Measurements from ENCODE around the gene ALDH1L1.

Gene ALDH1L1

GRCh38 chr3:126197854-126198584 lies 17.6 kb upstream of the ALDH1L1 start:
- H3K4me3 ChIP-seq (ENCODE audit: low read length in 2 of 2): no peak overlapping the region
- H3K4me1 ChIP-seq (ENCODE audit: control insufficient read depth in 2 of 2, insufficient read depth in 2 of 2, low read length in 2 of 2): no peaks in the 10 kb centered on the region
- H3K9me3 ChIP-seq (ENCODE audit: control insufficient read depth in 2 of 2, low read length in 2 of 2): no peaks in the 10 kb centered on the region
- no peak overlapping the region for H3K9ac ChIP-seq (ENCODE audit: low read depth in 1 of 2, low read length in 2 of 2)
- no peak overlapping the region for H3K27ac ChIP-seq (ENCODE audit: low read depth in 2 of 2, low read length in 2 of 2)
- peaks cover 0 to 2% of the 10 kb centered on the region in 2 donors for H3K27me3 ChIP-seq (ENCODE audit: control insufficient read depth in 2 of 2, insufficient read depth in 2 of 2, low read length in 2 of 2)
- H3K36me3 ChIP-seq (ENCODE audit: control insufficient read depth in 2 of 2, insufficient read depth in 2 of 2, low read length in 2 of 2): no peaks in the 10 kb centered on the region

GRCh38 chr3:126197343-126197742 lies 17.0 kb upstream of the ALDH1L1 start:
- Histone ChIP-seq H3K27ac (ENCODE audit: low read depth in 2 of 2, low read length in 2 of 2) (no peak overlapping the region), H3K27me3 (ENCODE audit: control insufficient read depth in 2 of 2, insufficient read depth in 2 of 2, low read length in 2 of 2) (peaks cover 0 to 2% of the 10 kb centered on the region in 2 donors), H3K36me3 (ENCODE audit: control insufficient read depth in 2 of 2, insufficient read depth in 2 of 2, low read length in 2 of 2) (no peaks in the 10 kb centered on the region), H3K9ac (ENCODE audit: low read depth in 1 of 2, low read length in 2 of 2) (no peak overlapping the region), H3K4me3 (ENCODE audit: low read length in 2 of 2) (no peak overlapping the region), H3K4me1 (ENCODE audit: control insufficient read depth in 2 of 2, insufficient read depth in 2 of 2, low read length in 2 of 2) (no peaks in the 10 kb centered on the region), H3K9me3 (ENCODE audit: control insufficient read depth in 2 of 2, low read length in 2 of 2) (no peaks in the 10 kb centered on the region)

- Histone ChIP-seq H3K27me3 (ENCODE audit: control insufficient read depth in 2 of 2, insufficient read depth in 2 of 2, low read length in 2 of 2) (no peaks in the 10 kb centered on the region), H3K4me3 (ENCODE audit: low read length in 2 of 2) (no peak overlapping the region), H3K36me3 (ENCODE audit: control insufficient read depth in 2 of 2, insufficient read depth in 2 of 2, low read length in 2 of 2) (no peaks in the 10 kb centered on the region), H3K9ac (ENCODE audit: low read depth in 1 of 2, low read length in 2 of 2) (no peak overlapping the region), H3K27ac (ENCODE audit: low read depth in 2 of 2, low read length in 2 of 2) (no peak overlapping the region), H3K9me3 (ENCODE audit: control insufficient read depth in 2 of 2, low read length in 2 of 2) (no peaks in the 10 kb centered on the region), H3K4me1 (ENCODE audit: control insufficient read depth in 2 of 2, insufficient read depth in 2 of 2, low read length in 2 of 2) (no peaks in the 10 kb centered on the region)
These were observed 14.4 kb upstream of the ALDH1L1 start for GRCh38 chr3:126194713-126195305.

GRCh38 chr3:126191246-126191645 lies 10.9 kb upstream of the ALDH1L1 start:
- H3K4me3 ChIP-seq (ENCODE audit: low read length in 2 of 2): no peak overlapping the region
- no peaks in the 10 kb centered on the region for H3K9me3 ChIP-seq (ENCODE audit: control insufficient read depth in 2 of 2, low read length in 2 of 2)
- no peaks in the 10 kb centered on the region for H3K4me1 ChIP-seq (ENCODE audit: control insufficient read depth in 2 of 2, insufficient read depth in 2 of 2, low read length in 2 of 2)
- H3K27me3 ChIP-seq (ENCODE audit: control insufficient read depth in 2 of 2, insufficient read depth in 2 of 2, low read length in 2 of 2): no peaks in the 10 kb centered on the region
- no peaks in the 10 kb centered on the region for H3K36me3 ChIP-seq (ENCODE audit: control insufficient read depth in 2 of 2, insufficient read depth in 2 of 2, low read length in 2 of 2)
- H3K27ac ChIP-seq (ENCODE audit: low read depth in 2 of 2, low read length in 2 of 2): no peak overlapping the region
- no peak overlapping the region for H3K9ac ChIP-seq (ENCODE audit: low read depth in 1 of 2, low read length in 2 of 2)

- no peak overlapping the region for H3K27ac ChIP-seq (ENCODE audit: low read depth in 2 of 2, low read length in 2 of 2)
- H3K9ac ChIP-seq (ENCODE audit: low read depth in 1 of 2, low read length in 2 of 2): no peak overlapping the region
- H3K4me3 ChIP-seq (ENCODE audit: low read length in 2 of 2): no peak overlapping the region
- H3K9me3 ChIP-seq (ENCODE audit: control insufficient read depth in 2 of 2, low read length in 2 of 2): no peaks in the 10 kb centered on the region
- H3K27me3 ChIP-seq (ENCODE audit: control insufficient read depth in 2 of 2, insufficient read depth in 2 of 2, low read length in 2 of 2): no peaks in the 10 kb centered on the region
- H3K4me1 ChIP-seq (ENCODE audit: control insufficient read depth in 2 of 2, insufficient read depth in 2 of 2, low read length in 2 of 2): no peaks in the 10 kb centered on the region
- no peaks in the 10 kb centered on the region for H3K36me3 ChIP-seq (ENCODE audit: control insufficient read depth in 2 of 2, insufficient read depth in 2 of 2, low read length in 2 of 2)
These were observed 7.5 kb upstream of the ALDH1L1 start for GRCh38 chr3:126187920-126188319.

GRCh38 chr3:126186749-126187148 lies 6.4 kb upstream of the ALDH1L1 start:
- Histone ChIP-seq H3K27ac (ENCODE audit: low read depth in 2 of 2, low read length in 2 of 2) (no peak overlapping the region), H3K27me3 (ENCODE audit: control insufficient read depth in 2 of 2, insufficient read depth in 2 of 2, low read length in 2 of 2) (no peaks in the 10 kb centered on the region), H3K9ac (ENCODE audit: low read depth in 1 of 2, low read length in 2 of 2) (no peak overlapping the region), H3K36me3 (ENCODE audit: control insufficient read depth in 2 of 2, insufficient read depth in 2 of 2, low read length in 2 of 2) (no peaks in the 10 kb centered on the region), H3K4me3 (ENCODE audit: low read length in 2 of 2) (no peak overlapping the region), H3K9me3 (ENCODE audit: control insufficient read depth in 2 of 2, low read length in 2 of 2) (no peaks in the 10 kb centered on the region), H3K4me1 (ENCODE audit: control insufficient read depth in 2 of 2, insufficient read depth in 2 of 2, low read length in 2 of 2) (no peaks in the 10 kb centered on the region)

GRCh38 chr3:126186271-126186670 lies 5.9 kb upstream of the ALDH1L1 start:
- H3K9ac ChIP-seq (ENCODE audit: low read depth in 1 of 2, low read length in 2 of 2): no peak overlapping the region
- H3K4me1 ChIP-seq (ENCODE audit: control insufficient read depth in 2 of 2, insufficient read depth in 2 of 2, low read length in 2 of 2): no peaks in the 10 kb centered on the region
- H3K27ac ChIP-seq (ENCODE audit: low read depth in 2 of 2, low read length in 2 of 2): no peak overlapping the region
- H3K4me3 ChIP-seq (ENCODE audit: low read length in 2 of 2): no peak overlapping the region
- H3K9me3 ChIP-seq (ENCODE audit: control insufficient read depth in 2 of 2, low read length in 2 of 2): peaks cover 0 to 2% of the 10 kb centered on the region in 2 donors
- H3K36me3 ChIP-seq (ENCODE audit: control insufficient read depth in 2 of 2, insufficient read depth in 2 of 2, low read length in 2 of 2): no peaks in the 10 kb centered on the region
- no peaks in the 10 kb centered on the region for H3K27me3 ChIP-seq (ENCODE audit: control insufficient read depth in 2 of 2, insufficient read depth in 2 of 2, low read length in 2 of 2)

- H3K4me3 ChIP-seq (ENCODE audit: low read length in 2 of 2): no peak overlapping the region
These were observed 4.1 kb upstream of the ALDH1L1 start for GRCh38 chr3:126184465-126185000.

GRCh38 chr3:126181398-126181725 lies 976 bp upstream of the ALDH1L1 start:
- no peaks in the 10 kb centered on the region for H3K36me3 ChIP-seq (ENCODE audit: control insufficient read depth in 2 of 2, insufficient read depth in 2 of 2, low read length in 2 of 2)
- peak overlapping the region; percentile 22 to 67 for H3K4me3 ChIP-seq (ENCODE audit: low read length in 2 of 2)
- peaks cover 0 to 2% of the 10 kb centered on the region in 2 donors for H3K9me3 ChIP-seq (ENCODE audit: control insufficient read depth in 2 of 2, low read length in 2 of 2)
- H3K27me3 ChIP-seq (ENCODE audit: control insufficient read depth in 2 of 2, insufficient read depth in 2 of 2, low read length in 2 of 2): peaks cover 5 to 11% of the 10 kb centered on the region in 2 donors
- H3K27ac ChIP-seq (ENCODE audit: low read depth in 2 of 2, low read length in 2 of 2): peak overlapping the region; percentile 2 to 45
- H3K9ac ChIP-seq (ENCODE audit: low read depth in 1 of 2, low read length in 2 of 2): peak overlapping the region in 1 of 2 donors; percentile 15
- H3K4me1 ChIP-seq (ENCODE audit: control insufficient read depth in 2 of 2, insufficient read depth in 2 of 2, low read length in 2 of 2): peaks cover 0 to 8% of the 10 kb centered on the region in 2 donors

More at GRCh38 chr3:126184465-126185000, 4.1 kb upstream of the ALDH1L1 start:
- Histone ChIP-seq H3K4me1 (ENCODE audit: control insufficient read depth in 2 of 2, insufficient read depth in 2 of 2, low read length in 2 of 2) (peaks cover 0 to 8% of the 10 kb centered on the region in 2 donors), H3K27ac (ENCODE audit: low read depth in 2 of 2, low read length in 2 of 2) (no peak overlapping the region), H3K36me3 (ENCODE audit: control insufficient read depth in 2 of 2, insufficient read depth in 2 of 2, low read length in 2 of 2) (no peaks in the 10 kb centered on the region), H3K9me3 (ENCODE audit: control insufficient read depth in 2 of 2, low read length in 2 of 2) (peaks cover 0 to 2% of the 10 kb centered on the region in 2 donors), H3K27me3 (ENCODE audit: control insufficient read depth in 2 of 2, insufficient read depth in 2 of 2, low read length in 2 of 2) (peaks cover 4% of the 10 kb centered on the region in 2 donors), H3K9ac (ENCODE audit: low read depth in 1 of 2, low read length in 2 of 2) (no peak overlapping the region)

GRCh38 chr3:126179825-126180476 lies 435 bp downstream of the ALDH1L1 start:
- Histone ChIP-seq H3K27me3 (ENCODE audit: control insufficient read depth in 2 of 2, insufficient read depth in 2 of 2, low read length in 2 of 2) (peaks cover 5 to 11% of the 10 kb centered on the region in 2 donors), H3K4me1 (ENCODE audit: control insufficient read depth in 2 of 2, insufficient read depth in 2 of 2, low read length in 2 of 2) (peaks cover 0 to 8% of the 10 kb centered on the region in 2 donors), H3K27ac (ENCODE audit: low read depth in 2 of 2, low read length in 2 of 2) (peak overlapping the region; percentile 2 to 20), H3K9ac (ENCODE audit: low read depth in 1 of 2, low read length in 2 of 2) (peak overlapping the region; percentile 24 to 55), H3K36me3 (ENCODE audit: control insufficient read depth in 2 of 2, insufficient read depth in 2 of 2, low read length in 2 of 2) (no peaks in the 10 kb centered on the region), H3K9me3 (ENCODE audit: control insufficient read depth in 2 of 2, low read length in 2 of 2) (peaks cover 0 to 2% of the 10 kb centered on the region in 2 donors), H3K4me3 (ENCODE audit: low read length in 2 of 2) (peak overlapping the region; percentile 22 to 67)

Data from mucosa of rectum (tissue), 2 donors.